Stimulated activated effector memory CD8-positive, alpha-beta T cell treated with anti-CD3 and anti-CD28 coated beads, Interleukin-12 subunit alpha, Interleukin-12 subunit beta, amount 100 ng/mL, for 72 hours (primary cell): ENCODE results near the gene TPP2.

Experiments
- ATAC-seq: fragments of 150-1000 bp; cut with Tn5 transposase; 2 replicates; pipeline ENCODE4 v1.10.0; 2021
- DNase-seq, 2 donors: peaks; one replicate each; pipeline ENCODE4 v3.0.0; 2021 to 2022; ENCODE audit warnings: low spot score in 2 of 2
- H3K27ac Mint-ChIP-seq: one replicate; pipeline ENCODE4 v1.8.0; 2022; ENCODE audit warnings: mild to moderate bottlenecking, mixed read lengths
- H3K36me3 Mint-ChIP-seq: one replicate; pipeline ENCODE4 v1.8.0; 2022; ENCODE audit warnings: mild to moderate bottlenecking, mixed read lengths
- H3K4me1 Mint-ChIP-seq: one replicate; pipeline ENCODE4 v1.8.0; 2022; ENCODE audit warnings: mixed read lengths
- H3K4me3 Mint-ChIP-seq: one replicate; pipeline ENCODE4 v1.8.0; 2022; ENCODE audit warnings: mild to moderate bottlenecking, mixed read lengths
- H3K9me3 Mint-ChIP-seq: one replicate; pipeline ENCODE4 v1.8.0; 2022; ENCODE audit warnings: mixed read lengths

The TPP2 gene

DNA sequence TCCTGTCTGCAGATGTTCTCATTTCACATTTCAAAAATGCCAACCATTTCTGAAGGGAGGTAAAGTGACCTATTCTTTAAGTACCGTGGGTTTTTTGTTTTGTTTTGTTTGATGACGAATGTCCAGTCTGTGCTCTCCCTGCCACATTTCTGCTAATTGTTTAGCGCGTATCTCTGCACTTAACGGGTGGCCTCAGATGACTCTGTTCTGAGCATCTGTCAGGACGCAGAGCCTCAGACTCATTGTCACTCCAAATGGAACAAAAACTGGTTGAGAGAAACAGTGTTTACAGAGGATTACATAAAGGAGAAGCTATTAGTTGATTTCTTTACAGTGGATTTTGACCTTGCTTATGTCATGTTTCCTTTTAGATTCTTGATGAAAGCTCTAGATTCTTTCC, 23.7 kb downstream of the TPP2 start:
- peaks cover 100% of the 10 kb centered on the region for H3K36me3 Mint-ChIP-seq
- no peaks in the 10 kb centered on the region for H3K9me3 Mint-ChIP-seq
- peaks cover 10% of the 10 kb centered on the region for H3K4me1 Mint-ChIP-seq
- no peak for ATAC-seq
- no peak for DNase-seq
- peak overlapping the region; percentile 67 for H3K27ac Mint-ChIP-seq
- no peak overlapping the region for H3K4me3 Mint-ChIP-seq

DNA sequence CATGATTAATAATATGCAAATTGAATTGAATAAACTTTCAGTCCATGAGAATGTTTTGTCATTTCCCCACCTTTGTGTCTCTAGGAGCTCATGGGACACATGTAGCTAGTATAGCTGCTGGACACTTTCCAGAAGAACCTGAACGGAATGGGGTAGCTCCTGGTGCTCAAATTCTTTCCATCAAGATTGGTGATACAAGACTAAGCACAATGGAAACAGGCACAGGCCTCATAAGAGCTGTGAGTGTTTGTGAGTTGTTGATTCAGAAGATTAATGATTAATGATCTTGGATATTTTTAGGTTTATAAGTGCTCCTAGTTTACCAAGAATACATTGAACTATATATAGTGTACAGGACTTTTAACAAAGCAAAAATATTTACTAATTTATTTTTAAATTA, 30.1 kb downstream of the TPP2 start:
- H3K4me1 Mint-ChIP-seq: peaks cover 7% of the 10 kb centered on the region
- no peaks in the 10 kb centered on the region for H3K9me3 Mint-ChIP-seq
- DNase-seq: no peak
- no peak overlapping the region for H3K27ac Mint-ChIP-seq
- H3K4me3 Mint-ChIP-seq: no peak overlapping the region
- peaks cover 100% of the 10 kb centered on the region for H3K36me3 Mint-ChIP-seq
- ATAC-seq: no peak

- H3K9me3 Mint-ChIP-seq: no peaks in the 10 kb centered on the region
- DNase-seq: no peak
- H3K27ac Mint-ChIP-seq: peak overlapping the region; percentile 5
- peaks cover 12% of the 10 kb centered on the region for H3K4me1 Mint-ChIP-seq
- ATAC-seq: no peak
- H3K36me3 Mint-ChIP-seq: peaks cover 100% of the 10 kb centered on the region
- no peak overlapping the region for H3K4me3 Mint-ChIP-seq
Measured at GRCh38 chr13:102628559-102628958, 31.8 kb downstream of the TPP2 start.

- no peak for DNase-seq
- Mint-ChIP-seq H3K27ac (no peak overlapping the region), H3K9me3 (no peaks in the 10 kb centered on the region), H3K4me3 (no peak overlapping the region), H3K36me3 (peaks cover 100% of the 10 kb centered on the region), H3K4me1 (peaks cover 17% of the 10 kb centered on the region)
- ATAC-seq: no peak
Measured at GRCh38 chr13:102631198-102631597, 34.4 kb downstream of the TPP2 start.

DNA sequence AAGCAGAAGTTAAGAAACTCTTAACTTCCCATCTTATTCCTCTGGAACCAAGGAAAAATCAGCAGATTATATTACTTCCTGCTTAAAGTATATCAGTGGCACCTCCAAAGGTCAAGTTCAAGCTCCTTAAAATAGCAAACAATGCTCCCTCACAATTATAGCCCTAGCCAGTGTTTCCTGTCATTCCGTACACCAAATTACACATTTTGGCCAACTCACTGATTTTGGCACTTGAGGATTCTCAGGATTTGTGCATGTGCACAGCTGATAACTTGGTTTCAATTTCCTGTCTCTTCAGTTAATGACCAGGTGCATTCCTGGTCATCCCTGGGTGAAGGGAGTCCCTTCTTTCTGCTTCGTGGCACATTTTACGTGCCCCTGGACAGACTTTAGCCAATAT, 42.0 kb downstream of the TPP2 start:
- Mint-ChIP-seq H3K27ac (peak overlapping the region; percentile 36), H3K4me1 (peaks cover 5% of the 10 kb centered on the region), H3K4me3 (no peak overlapping the region), H3K36me3 (peaks cover 100% of the 10 kb centered on the region), H3K9me3 (no peaks in the 10 kb centered on the region)
- no peak for ATAC-seq
- no peak for DNase-seq

GRCh38 chr13:102642029-102642428, 45.2 kb downstream of the TPP2 start:
- Mint-ChIP-seq H3K4me1 (no peaks in the 10 kb centered on the region), H3K4me3 (no peak overlapping the region), H3K36me3 (peaks cover 100% of the 10 kb centered on the region), H3K27ac (no peak overlapping the region), H3K9me3 (no peaks in the 10 kb centered on the region)
- DNase-seq (no peak), ATAC-seq (no peak)

- ATAC-seq (no peak), DNase-seq (no peak)
- Mint-ChIP-seq H3K9me3 (no peaks in the 10 kb centered on the region), H3K4me1 (no peaks in the 10 kb centered on the region), H3K36me3 (peaks cover 100% of the 10 kb centered on the region), H3K4me3 (no peak overlapping the region), H3K27ac (no peak overlapping the region)
Measured at GRCh38 chr13:102642475-102642874, 45.7 kb downstream of the TPP2 start.

GRCh38 chr13:102643656-102644055, 46.9 kb downstream of the TPP2 start:
- H3K4me1 Mint-ChIP-seq: no peaks in the 10 kb centered on the region
- H3K9me3 Mint-ChIP-seq: no peaks in the 10 kb centered on the region
- H3K27ac Mint-ChIP-seq: no peak overlapping the region
- ATAC-seq (no peak), DNase-seq (no peak)
- peaks cover 100% of the 10 kb centered on the region for H3K36me3 Mint-ChIP-seq
- H3K4me3 Mint-ChIP-seq: no peak overlapping the region

DNA sequence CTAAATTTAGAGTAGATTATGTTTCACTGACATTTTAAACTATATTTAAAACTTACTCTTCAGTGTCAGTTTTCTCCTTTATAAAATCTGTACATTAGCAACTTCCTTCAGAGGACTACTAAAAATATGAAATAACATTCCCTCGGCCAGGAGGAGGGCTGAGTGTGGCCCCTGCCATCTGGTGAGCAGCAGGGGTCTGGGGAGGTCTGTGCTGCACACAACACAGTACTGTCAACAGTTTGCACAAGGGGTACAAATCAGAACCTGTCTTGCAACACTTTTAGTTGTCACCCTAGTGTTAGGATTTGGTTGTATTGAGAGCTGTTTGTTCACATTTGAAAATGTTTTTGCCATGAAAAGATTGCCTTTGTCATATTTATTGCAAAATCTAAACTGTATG, 48.9 kb downstream of the TPP2 start:
- Mint-ChIP-seq H3K4me1 (no peaks in the 10 kb centered on the region), H3K4me3 (no peak overlapping the region), H3K27ac (peak overlapping the region; percentile 48), H3K36me3 (peaks cover 100% of the 10 kb centered on the region), H3K9me3 (no peaks in the 10 kb centered on the region)
- DNase-seq: no peak
- ATAC-seq: no peak

DNA sequence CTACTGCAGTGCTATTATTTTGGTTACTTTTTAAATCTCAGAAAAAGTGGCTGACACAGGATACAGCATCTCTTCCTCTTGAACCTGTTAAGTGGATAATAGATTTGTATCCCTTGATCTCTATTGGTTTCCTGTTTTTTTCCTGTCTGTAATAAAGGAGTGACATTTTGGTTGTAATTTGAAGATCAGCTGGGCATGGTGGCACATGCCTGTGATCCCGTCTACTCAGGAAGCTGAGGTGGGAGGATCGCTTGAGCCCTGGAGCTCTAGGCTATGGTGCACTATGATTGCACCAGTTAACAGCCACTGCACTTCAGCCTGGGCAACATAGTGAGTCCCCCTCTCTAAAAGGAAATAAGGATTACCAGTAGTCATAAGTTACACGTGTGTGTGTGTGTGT, 51.3 kb downstream of the TPP2 start:
- no peak for DNase-seq
- ATAC-seq: no peak
- Mint-ChIP-seq H3K9me3 (no peaks in the 10 kb centered on the region), H3K4me3 (no peak overlapping the region), H3K4me1 (no peaks in the 10 kb centered on the region), H3K36me3 (peaks cover 97% of the 10 kb centered on the region), H3K27ac (peak overlapping the region; percentile 77)

DNA sequence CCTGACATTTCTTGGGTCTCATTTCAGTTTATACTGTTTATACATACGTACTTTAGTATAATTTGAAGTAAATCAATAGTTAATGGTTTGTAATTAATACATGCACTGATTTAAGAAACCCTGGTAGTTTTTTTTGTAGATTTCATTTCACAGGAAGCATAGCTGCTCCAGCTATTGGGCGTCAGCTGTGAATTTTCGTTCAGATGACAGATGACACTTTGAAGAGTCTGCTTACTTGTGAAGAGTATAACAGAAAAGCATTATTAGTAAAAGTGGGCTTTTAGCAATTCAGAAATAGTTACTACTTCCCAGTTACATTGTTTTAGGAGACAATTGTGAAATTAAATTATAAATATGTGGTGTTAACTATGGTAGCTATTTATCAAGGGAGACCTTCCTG, 53.7 kb downstream of the TPP2 start:
- ATAC-seq: no peak

DNA sequence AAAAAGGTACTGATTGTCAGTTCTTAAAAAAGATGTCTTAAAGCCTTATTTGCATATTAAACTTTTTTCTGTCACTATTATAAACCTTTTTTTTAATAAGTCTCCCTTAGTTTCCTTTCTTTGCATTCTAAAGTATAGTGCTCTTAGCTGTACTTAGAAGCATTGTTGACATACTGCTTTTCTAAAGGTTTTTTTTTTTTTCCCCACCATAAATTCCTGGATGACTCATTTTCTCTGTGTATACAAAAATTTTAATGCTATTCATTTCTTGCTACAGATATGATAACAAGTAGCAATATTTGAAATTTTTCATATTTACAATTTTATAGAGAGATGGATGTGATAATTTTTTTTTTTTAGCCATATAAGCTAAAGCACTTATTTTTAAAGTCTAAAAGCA, 54.6 kb downstream of the TPP2 start:
- no peak overlapping the region for H3K27ac Mint-ChIP-seq
- no peaks in the 10 kb centered on the region for H3K9me3 Mint-ChIP-seq
- no peak for DNase-seq
- no peaks in the 10 kb centered on the region for H3K4me1 Mint-ChIP-seq
- H3K36me3 Mint-ChIP-seq: peaks cover 70% of the 10 kb centered on the region
- no peak for ATAC-seq
- no peak overlapping the region for H3K4me3 Mint-ChIP-seq

More for the DNA sequence above, 53.7 kb downstream of the TPP2 start:
- H3K4me3 Mint-ChIP-seq: no peak overlapping the region
- H3K9me3 Mint-ChIP-seq: no peaks in the 10 kb centered on the region
- peak overlapping the region; percentile 52 for H3K27ac Mint-ChIP-seq
- DNase-seq: no peak
- no peaks in the 10 kb centered on the region for H3K4me1 Mint-ChIP-seq
- peaks cover 80% of the 10 kb centered on the region for H3K36me3 Mint-ChIP-seq

- no peak overlapping the region for H3K27ac Mint-ChIP-seq
- no peaks in the 10 kb centered on the region for H3K9me3 Mint-ChIP-seq
- no peak overlapping the region for H3K4me3 Mint-ChIP-seq
- no peaks in the 10 kb centered on the region for H3K4me1 Mint-ChIP-seq
- peaks cover 65% of the 10 kb centered on the region for H3K36me3 Mint-ChIP-seq
- ATAC-seq (no peak), DNase-seq (no peak)
Measured at GRCh38 chr13:102651892-102652291, 55.1 kb downstream of the TPP2 start.

DNA sequence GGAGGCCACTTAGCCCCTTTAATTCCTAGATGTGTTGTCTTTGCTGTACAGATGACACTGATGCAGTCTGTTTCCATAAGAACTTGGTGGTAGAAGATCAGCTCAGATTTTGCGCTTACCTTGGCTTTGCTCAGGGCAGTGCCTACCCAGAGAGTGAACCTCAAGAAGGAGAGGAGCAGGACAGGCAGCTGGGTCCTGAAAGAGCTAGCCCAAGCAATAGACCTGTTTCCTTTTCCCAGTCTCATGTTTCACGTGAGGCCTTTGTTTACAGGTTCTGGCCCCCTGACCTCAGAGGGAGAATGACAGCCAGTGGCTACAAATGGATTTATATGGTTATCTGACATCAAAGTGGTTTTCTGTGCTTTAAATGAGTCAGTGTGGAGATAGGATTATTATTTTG, 58.0 kb downstream of the TPP2 start:
- ATAC-seq (no peak), DNase-seq (no peak)
- Mint-ChIP-seq H3K4me1 (no peaks in the 10 kb centered on the region), H3K9me3 (no peaks in the 10 kb centered on the region), H3K36me3 (peaks cover 37% of the 10 kb centered on the region), H3K27ac (no peak overlapping the region), H3K4me3 (no peak overlapping the region)

GRCh38 chr13:102657630-102658029, 60.8 kb downstream of the TPP2 start:
- Mint-ChIP-seq H3K36me3 (peaks cover 11% of the 10 kb centered on the region), H3K4me3 (no peak overlapping the region), H3K4me1 (no peaks in the 10 kb centered on the region), H3K9me3 (no peaks in the 10 kb centered on the region), H3K27ac (no peak overlapping the region)
- no peak for ATAC-seq
- no peak for DNase-seq

DNA sequence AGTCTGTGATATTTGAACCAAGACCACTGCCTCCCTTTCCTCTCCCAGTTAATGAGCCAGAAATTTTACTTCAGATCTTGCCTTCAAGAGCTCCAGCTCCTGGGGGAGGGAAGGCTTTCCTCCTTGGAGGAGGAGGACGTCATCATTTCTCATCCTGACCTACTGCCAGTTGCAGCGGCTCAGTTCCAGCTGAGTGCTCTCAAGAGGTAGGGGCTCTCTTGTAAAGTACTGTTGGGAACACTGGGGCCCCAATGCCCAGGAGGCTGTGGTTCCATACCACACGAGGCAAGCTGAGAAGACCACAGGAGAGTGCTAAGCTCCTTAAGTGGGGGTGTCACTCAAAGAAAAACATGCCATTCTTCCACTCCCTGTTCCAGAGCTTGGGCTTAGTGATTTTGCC, 61.9 kb downstream of the TPP2 start:
- DNase-seq (no peak), ATAC-seq (no peak)
- Mint-ChIP-seq H3K4me1 (no peaks in the 10 kb centered on the region), H3K27ac (no peak overlapping the region), H3K4me3 (no peak overlapping the region), H3K36me3 (peaks cover under 1% of the 10 kb centered on the region), H3K9me3 (no peaks in the 10 kb centered on the region)

GRCh38 chr13:102659168-102659713, 62.5 kb downstream of the TPP2 start:
- Mint-ChIP-seq H3K4me1 (no peaks in the 10 kb centered on the region), H3K4me3 (no peak overlapping the region), H3K27ac (no peak overlapping the region), H3K9me3 (no peaks in the 10 kb centered on the region), H3K36me3 (no peaks in the 10 kb centered on the region)
- ATAC-seq: no peak
- DNase-seq: no peak
